Measurements from ENCODE around the gene RAPGEFL1. TPM values are rescaled to one million over a fixed set of nuclear protein-coding genes. Genes with fewer than 3 reads are reported as not detected.

The RAPGEFL1 gene
- total and polyA plus RNA-seq, 10 of the 15 experiments (the other 5 are each of a cell fraction or from before 2014, with no cell fraction given): 0.13 to 3.2 (median 1.5) TPM

DNA sequence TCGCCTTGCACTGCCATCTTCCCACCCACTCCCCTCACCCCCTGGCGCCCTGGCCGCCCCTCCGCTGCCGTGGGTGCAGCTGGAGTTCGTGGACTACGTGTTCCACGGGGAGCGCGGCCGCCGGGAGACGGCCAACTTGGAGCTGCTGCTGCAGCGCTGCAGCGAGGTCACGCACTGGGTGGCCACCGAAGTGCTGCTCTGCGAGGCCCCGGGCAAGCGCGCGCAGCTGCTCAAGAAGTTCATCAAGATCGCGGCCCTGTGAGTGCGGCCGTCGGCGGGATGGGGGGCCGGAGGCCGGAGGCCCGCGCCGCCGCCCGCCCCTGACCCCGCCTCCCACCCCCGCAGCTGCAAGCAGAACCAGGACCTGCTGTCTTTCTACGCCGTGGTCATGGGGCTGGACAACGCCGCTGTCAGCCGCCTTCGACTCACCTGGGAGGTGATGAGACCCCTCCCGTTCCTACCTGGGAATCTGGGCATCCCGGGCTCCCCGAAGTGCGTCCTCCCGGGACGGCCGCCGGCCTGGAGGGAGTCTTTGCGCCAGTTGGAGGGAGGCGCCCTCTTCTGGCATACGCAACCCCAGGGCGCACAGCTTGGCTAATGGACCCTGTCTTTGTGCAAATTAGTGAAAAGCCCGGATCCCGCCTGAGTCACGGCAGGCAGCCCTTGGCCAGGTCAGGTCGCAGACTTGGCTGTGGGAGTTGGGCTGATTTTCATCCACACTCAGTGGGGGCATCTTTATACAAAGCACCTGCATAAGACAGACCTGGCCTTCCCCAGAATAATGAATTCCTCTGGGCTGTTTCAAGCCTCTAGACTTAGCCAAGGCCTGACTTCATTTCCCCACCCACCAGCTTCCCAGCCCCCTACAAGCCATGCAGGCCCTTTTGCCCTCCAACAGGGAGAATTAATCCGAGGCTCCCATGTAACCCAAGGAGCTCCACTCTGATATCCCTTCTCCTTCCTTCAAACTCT, 14.3 kb downstream of the RAPGEFL1 start (continued):
- TF ChIP-seq, protein P1, sequence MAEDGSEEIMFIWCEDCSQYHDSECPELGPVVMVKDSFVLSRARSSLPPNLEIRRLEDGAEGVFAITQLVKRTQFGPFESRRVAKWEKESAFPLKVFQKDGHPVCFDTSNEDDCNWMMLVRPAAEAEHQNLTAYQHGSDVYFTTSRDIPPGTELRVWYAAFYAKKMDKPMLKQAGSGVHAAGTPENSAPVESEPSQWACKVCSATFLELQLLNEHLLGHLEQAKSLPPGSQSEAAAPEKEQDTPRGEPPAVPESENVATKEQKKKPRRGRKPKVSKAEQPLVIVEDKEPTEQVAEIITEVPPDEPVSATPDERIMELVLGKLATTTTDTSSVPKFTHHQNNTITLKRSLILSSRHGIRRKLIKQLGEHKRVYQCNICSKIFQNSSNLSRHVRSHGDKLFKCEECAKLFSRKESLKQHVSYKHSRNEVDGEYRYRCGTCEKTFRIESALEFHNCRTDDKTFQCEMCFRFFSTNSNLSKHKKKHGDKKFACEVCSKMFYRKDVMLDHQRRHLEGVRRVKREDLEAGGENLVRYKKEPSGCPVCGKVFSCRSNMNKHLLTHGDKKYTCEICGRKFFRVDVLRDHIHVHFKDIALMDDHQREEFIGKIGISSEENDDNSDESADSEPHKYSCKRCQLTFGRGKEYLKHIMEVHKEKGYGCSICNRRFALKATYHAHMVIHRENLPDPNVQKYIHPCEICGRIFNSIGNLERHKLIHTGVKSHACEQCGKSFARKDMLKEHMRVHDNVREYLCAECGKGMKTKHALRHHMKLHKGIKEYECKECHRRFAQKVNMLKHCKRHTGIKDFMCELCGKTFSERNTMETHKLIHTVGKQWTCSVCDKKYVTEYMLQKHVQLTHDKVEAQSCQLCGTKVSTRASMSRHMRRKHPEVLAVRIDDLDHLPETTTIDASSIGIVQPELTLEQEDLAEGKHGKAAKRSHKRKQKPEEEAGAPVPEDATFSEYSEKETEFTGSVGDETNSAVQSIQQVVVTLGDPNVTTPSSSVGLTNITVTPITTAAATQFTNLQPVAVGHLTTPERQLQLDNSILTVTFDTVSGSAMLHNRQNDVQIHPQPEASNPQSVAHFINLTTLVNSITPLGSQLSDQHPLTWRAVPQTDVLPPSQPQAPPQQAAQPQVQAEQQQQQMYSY (CRISPR knock-in tag; IDR thresholded peaks at IDR 0.05): no peak
- TF ChIP-seq, protein P2, sequence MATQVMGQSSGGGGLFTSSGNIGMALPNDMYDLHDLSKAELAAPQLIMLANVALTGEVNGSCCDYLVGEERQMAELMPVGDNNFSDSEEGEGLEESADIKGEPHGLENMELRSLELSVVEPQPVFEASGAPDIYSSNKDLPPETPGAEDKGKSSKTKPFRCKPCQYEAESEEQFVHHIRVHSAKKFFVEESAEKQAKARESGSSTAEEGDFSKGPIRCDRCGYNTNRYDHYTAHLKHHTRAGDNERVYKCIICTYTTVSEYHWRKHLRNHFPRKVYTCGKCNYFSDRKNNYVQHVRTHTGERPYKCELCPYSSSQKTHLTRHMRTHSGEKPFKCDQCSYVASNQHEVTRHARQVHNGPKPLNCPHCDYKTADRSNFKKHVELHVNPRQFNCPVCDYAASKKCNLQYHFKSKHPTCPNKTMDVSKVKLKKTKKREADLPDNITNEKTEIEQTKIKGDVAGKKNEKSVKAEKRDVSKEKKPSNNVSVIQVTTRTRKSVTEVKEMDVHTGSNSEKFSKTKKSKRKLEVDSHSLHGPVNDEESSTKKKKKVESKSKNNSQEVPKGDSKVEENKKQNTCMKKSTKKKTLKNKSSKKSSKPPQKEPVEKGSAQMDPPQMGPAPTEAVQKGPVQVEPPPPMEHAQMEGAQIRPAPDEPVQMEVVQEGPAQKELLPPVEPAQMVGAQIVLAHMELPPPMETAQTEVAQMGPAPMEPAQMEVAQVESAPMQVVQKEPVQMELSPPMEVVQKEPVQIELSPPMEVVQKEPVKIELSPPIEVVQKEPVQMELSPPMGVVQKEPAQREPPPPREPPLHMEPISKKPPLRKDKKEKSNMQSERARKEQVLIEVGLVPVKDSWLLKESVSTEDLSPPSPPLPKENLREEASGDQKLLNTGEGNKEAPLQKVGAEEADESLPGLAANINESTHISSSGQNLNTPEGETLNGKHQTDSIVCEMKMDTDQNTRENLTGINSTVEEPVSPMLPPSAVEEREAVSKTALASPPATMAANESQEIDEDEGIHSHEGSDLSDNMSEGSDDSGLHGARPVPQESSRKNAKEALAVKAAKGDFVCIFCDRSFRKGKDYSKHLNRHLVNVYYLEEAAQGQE (IDR thresholded peaks at IDR 0.05; ENCODE audit: low read depth, low read length): no peak
- TF ChIP-seq, protein P3, sequence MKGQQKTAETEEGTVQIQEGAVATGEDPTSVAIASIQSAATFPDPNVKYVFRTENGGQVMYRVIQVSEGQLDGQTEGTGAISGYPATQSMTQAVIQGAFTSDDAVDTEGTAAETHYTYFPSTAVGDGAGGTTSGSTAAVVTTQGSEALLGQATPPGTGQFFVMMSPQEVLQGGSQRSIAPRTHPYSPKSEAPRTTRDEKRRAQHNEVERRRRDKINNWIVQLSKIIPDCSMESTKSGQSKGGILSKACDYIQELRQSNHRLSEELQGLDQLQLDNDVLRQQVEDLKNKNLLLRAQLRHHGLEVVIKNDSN (IDR thresholded peaks at IDR 0.05; ENCODE audit: borderline replicate concordance, extremely low read length, insufficient read depth, low read depth, low read length): no peak
- TF ChIP-seq GATAD2B (conservative IDR thresholded peaks at IDR 0.05; ENCODE audit: low read depth): no peak
- TF ChIP-seq EP300 (IDR thresholded peaks at IDR 0.05; ENCODE audit: borderline replicate concordance in 1 of 2, control insufficient read depth in 1 of 2, low read depth in 2 of 2, low read length in 2 of 2): no peak
- peak; percentile 73; the same call in 1 of the 2 replicates for TF ChIP-seq RB1 (IDR thresholded peaks at IDR 0.05; ENCODE audit: borderline replicate concordance)
- no peak for TF ChIP-seq LARP7 (IDR thresholded peaks at IDR 0.05)
- TF ChIP-seq IRF4 (IDR thresholded peaks at IDR 0.05; ENCODE audit: low read depth, low read length): 0 out of 2 replicates have a peak, but pooled peaks have one; percentile 8
- no peak for TF ChIP-seq CEBPB (IDR thresholded peaks at IDR 0.05; ENCODE audit: borderline replicate concordance in 1 of 2, low read depth in 2 of 2, low read length in 2 of 2)
- TF ChIP-seq YY1 (IDR thresholded peaks at IDR 0.05; ENCODE audit: low read depth, low read length): peak; percentile 70
- no peak for TF ChIP-seq RAD51 (IDR thresholded peaks at IDR 0.05)
- TF ChIP-seq, protein P4, sequence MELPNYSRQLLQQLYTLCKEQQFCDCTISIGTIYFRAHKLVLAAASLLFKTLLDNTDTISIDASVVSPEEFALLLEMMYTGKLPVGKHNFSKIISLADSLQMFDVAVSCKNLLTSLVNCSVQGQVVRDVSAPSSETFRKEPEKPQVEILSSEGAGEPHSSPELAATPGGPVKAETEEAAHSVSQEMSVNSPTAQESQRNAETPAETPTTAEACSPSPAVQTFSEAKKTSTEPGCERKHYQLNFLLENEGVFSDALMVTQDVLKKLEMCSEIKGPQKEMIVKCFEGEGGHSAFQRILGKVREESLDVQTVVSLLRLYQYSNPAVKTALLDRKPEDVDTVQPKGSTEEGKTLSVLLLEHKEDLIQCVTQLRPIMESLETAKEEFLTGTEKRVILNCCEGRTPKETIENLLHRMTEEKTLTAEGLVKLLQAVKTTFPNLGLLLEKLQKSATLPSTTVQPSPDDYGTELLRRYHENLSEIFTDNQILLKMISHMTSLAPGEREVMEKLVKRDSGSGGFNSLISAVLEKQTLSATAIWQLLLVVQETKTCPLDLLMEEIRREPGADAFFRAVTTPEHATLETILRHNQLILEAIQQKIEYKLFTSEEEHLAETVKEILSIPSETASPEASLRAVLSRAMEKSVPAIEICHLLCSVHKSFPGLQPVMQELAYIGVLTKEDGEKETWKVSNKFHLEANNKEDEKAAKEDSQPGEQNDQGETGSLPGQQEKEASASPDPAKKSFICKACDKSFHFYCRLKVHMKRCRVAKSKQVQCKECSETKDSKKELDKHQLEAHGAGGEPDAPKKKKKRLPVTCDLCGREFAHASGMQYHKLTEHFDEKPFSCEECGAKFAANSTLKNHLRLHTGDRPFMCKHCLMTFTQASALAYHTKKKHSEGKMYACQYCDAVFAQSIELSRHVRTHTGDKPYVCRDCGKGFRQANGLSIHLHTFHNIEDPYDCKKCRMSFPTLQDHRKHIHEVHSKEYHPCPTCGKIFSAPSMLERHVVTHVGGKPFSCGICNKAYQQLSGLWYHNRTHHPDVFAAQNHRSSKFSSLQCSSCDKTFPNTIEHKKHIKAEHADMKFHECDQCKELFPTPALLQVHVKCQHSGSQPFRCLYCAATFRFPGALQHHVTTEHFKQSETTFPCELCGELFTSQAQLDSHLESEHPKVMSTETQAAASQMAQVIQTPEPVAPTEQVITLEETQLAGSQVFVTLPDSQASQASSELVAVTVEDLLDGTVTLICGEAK (IDR thresholded peaks at IDR 0.05; ENCODE audit: borderline replicate concordance): no peak
